HepG2 (cell line): Measurements from ENCODE around the gene SELENOI. TPM values are rescaled to one million over a fixed set of nuclear protein-coding genes. Genes with fewer than 3 reads are reported as not detected.
A peak's percentile ranks its signal among the peaks of the same experiment; 100 is the strongest.

Experiments
- BORCS8-MEF2B ChIP-seq: sonication (generic); formaldehyde crosslinking; IDR thresholded peaks from 2 replicates; pipeline ENCODE4 v1.8.0; 2022; ENCODE audit warnings: mild to moderate bottlenecking, missing genetic modification reagents
- CTCF ChIP-seq: sonication (generic); formaldehyde crosslinking; IDR thresholded peaks from 2 replicates; pipeline ENCODE4 v1.5.0; 2020; ENCODE audit warnings: mild to moderate bottlenecking, missing genetic modification reagents, moderate library complexity
- HNF1B ChIP-seq: sonication (generic); formaldehyde crosslinking; IDR thresholded peaks from 2 replicates; pipeline ENCODE4 v1.5.1; 2020; ENCODE audit warnings: mild to moderate bottlenecking, moderate library complexity, missing genetic modification reagents
- LRRFIP1 ChIP-seq: sonication (generic); formaldehyde crosslinking; conservative IDR thresholded peaks from 2 replicates; pipeline ENCODE4 v1.4.0; 2020; ENCODE audit warnings: missing genetic modification reagents
- TARDBP ChIP-seq: sonication (generic); formaldehyde crosslinking; IDR thresholded peaks from 2 replicates; pipeline ENCODE4 v1.8.0; 2022; ENCODE audit warnings: mild to moderate bottlenecking, missing genetic modification reagents
- TFAP4 ChIP-seq: sonication (generic); IDR thresholded peaks from 2 replicates; pipeline ENCODE4 v1.6.1; 2016; ENCODE audit warnings: low read depth, borderline replicate concordance
- UBTF ChIP-seq: sonication (generic); formaldehyde crosslinking; IDR thresholded peaks from 2 replicates; pipeline ENCODE4 v1.4.0; 2020; ENCODE audit warnings: mild to moderate bottlenecking, missing genetic modification reagents
- ZFX ChIP-seq: sonication (generic); formaldehyde crosslinking; IDR thresholded peaks from 2 replicates; pipeline ENCODE4 v1.4.0; 2020; ENCODE audit warnings: mild to moderate bottlenecking, low read depth, missing genetic modification reagents, moderate library complexity
- ZNF280B ChIP-seq: sonication (generic); formaldehyde crosslinking; IDR thresholded peaks from 2 replicates; pipeline ENCODE4 v1.5.0; 2020; ENCODE audit warnings: missing genetic modification reagents, mild to moderate bottlenecking, borderline replicate concordance
- ZNF687 ChIP-seq: sonication (generic); formaldehyde crosslinking; IDR thresholded peaks from 2 replicates; pipeline ENCODE4 v1.5.1; 2020; ENCODE audit warnings: mild to moderate bottlenecking, missing genetic modification reagents, moderate library complexity
- ZNF761 ChIP-seq: sonication (generic); formaldehyde crosslinking; conservative IDR thresholded peaks from 2 replicates; pipeline ENCODE4 v1.4.0; 2020; ENCODE audit warnings: mild to moderate bottlenecking, missing genetic modification reagents
- ZSCAN29 ChIP-seq: sonication (generic); formaldehyde crosslinking; conservative IDR thresholded peaks from 2 replicates; pipeline ENCODE4 v1.4.0; 2020; ENCODE audit warnings: mild to moderate bottlenecking, missing genetic modification reagents
- polyA plus RNA-seq, 8 experiments: library from polyadenylated mRNA; depleted of rRNA in 3 of 8; stranded (reverse) in 7 of 8; unstranded in 1 of 8; fragments of >200 nt; fragmentation: Illumina TruSeq in 4 of 8; extraction: Trizol in 4 of 8; gene quantifications; 2 replicates each; pipeline versions ENCODE4 v1.2.1 to v1.2.3, GENCODE V29; 2011 to 2016; ENCODE audit warnings: low read depth in 4 of 8, missing spikeins in 1 of 8, mixed read lengths in 1 of 8; ENCODE audit not compliant: insufficient read depth in 1 of 8
- total RNA-seq, 5 experiments: library from RNA; depleted of rRNA; stranded (reverse); fragments of >200 nt; fragmentation: Illumina TruSeq; extraction: Trizol; gene quantifications; 2 replicates each; pipeline ENCODE4 v1.2.3, GENCODE V29; 2016; ENCODE audit warnings: low read depth in 1 of 5

The SELENOI gene
- total and polyA plus RNA-seq, 2 of the 13 experiments (the other 11 are each of a cell fraction or from before 2014, with no cell fraction given) = 27.7 to 60.3 TPM

GRCh38 chr2:26314243-26314642 is 31.7 kb upstream of the SELENOI start (continued):
- peak; percentile 32; the same call in 1 of the 2 replicates for TF ChIP-seq UBTF
- peak; percentile 51 for TF ChIP-seq ZNF687 (CRISPR knock-in tag)
- no peak for TF ChIP-seq ZNF761 (CRISPR knock-in tag)
- peak; percentile 29; the same call in 1 of the 2 replicates for TF ChIP-seq TFAP4
- peak; percentile 94 for TF ChIP-seq CTCF
- TF ChIP-seq HNF1B (CRISPR knock-in tag) = peak; percentile 59
- peak; percentile 44; the same call in 1 of the 2 replicates for TF ChIP-seq BORCS8-MEF2B (CRISPR knock-in tag)
- no peak for TF ChIP-seq ZSCAN29
- peak; percentile 25; the same call in 1 of the 2 replicates for TF ChIP-seq ZFX (CRISPR knock-in tag)
- TF ChIP-seq LRRFIP1 = no peak
- 0 out of 2 replicates have a peak, but pooled peaks have one; percentile 4 for TF ChIP-seq TARDBP
- 0 out of 2 replicates have a peak, but pooled peaks have one; percentile 41 for TF ChIP-seq ZNF280B (CRISPR knock-in tag)
